ENCODE data around the gene STK32A. TPM values are rescaled to one million over a fixed set of nuclear protein-coding genes. Genes with fewer than 3 reads are reported as not detected.
A peak's percentile ranks its signal among the peaks of the same experiment; 100 is the strongest.

The STK32A gene
- total RNA-seq, 1 experiment from 2014 or later = 1.3 TPM

- Histone ChIP-seq H2BK15ac (ENCODE audit: low read depth, low read length) (no peak overlapping the region), H3K14ac (ENCODE audit: insufficient read depth, low read length) (no peak overlapping the region), H3K9me3 (ENCODE audit: control insufficient read depth, low read depth, low read length) (no peaks in the 10 kb centered on the region), H4K5ac (ENCODE audit: insufficient read length, low read depth, low read length) (no peak overlapping the region), H2BK20ac (ENCODE audit: low read depth, low read length, poor library complexity, severe bottlenecking) (no peak overlapping the region), H3K79me1 (ENCODE audit: insufficient read depth, low read depth, low read length, poor library complexity, severe bottlenecking) (no peaks in the 10 kb centered on the region), H3K9ac (ENCODE audit: extremely low read depth, insufficient read length, low read length) (no peak overlapping the region), H3K18ac (ENCODE audit: insufficient read length, low read depth, low read length) (no peak overlapping the region), H3K27me3 (ENCODE audit: insufficient read depth, low read length) (no peaks in the 10 kb centered on the region), H2BK12ac (ENCODE audit: insufficient read length, low read depth, low read length) (no peak overlapping the region), H2AFZ (ENCODE audit: low read length) (no peak overlapping the region), H3T11ph (ENCODE audit: low read length) (no peak overlapping the region), H3K23me2 (ENCODE audit: insufficient read length, low read depth, low read length, poor library complexity, severe bottlenecking) (no peaks in the 10 kb centered on the region), H3K79me2 (ENCODE audit: insufficient read depth, low read length) (no peaks in the 10 kb centered on the region), H2BK120ac (ENCODE audit: low read depth, low read length, poor library complexity, severe bottlenecking) (no peak overlapping the region), H3K56ac (ENCODE audit: insufficient read length, low read depth, low read length) (no peak overlapping the region), H3K23ac (ENCODE audit: insufficient read length, low read depth, low read length) (no peak overlapping the region), H4K91ac (ENCODE audit: insufficient read length, low read depth, low read length) (no peak overlapping the region), H2AK5ac (ENCODE audit: insufficient read length, low read length) (no peak overlapping the region), H2BK5ac (ENCODE audit: insufficient read length, low read length) (no peak overlapping the region), H3K4ac (ENCODE audit: low read depth, low read length) (no peak overlapping the region), H3K27ac (ENCODE audit: insufficient read length, low read depth, low read length) (no peak overlapping the region), H3K4me1 (ENCODE audit: insufficient read depth, low read length) (peaks cover 10% of the 10 kb centered on the region; the same call in 1 of the 2 replicates), H4K20me1 (ENCODE audit: control insufficient read depth, insufficient read depth, insufficient read length) (no peaks in the 10 kb centered on the region), H4K8ac (replicated peaks; ENCODE audit: insufficient read length, low read depth, low read length) (no peak overlapping the region), H3K4me2 (ENCODE audit: insufficient read depth, insufficient read length, low read length) (no peak overlapping the region)
- no peak for TF ChIP-seq CTCF (conservative IDR thresholded peaks at IDR 0.05)
- no peaks in the 10 kb centered on the region for H3K27me3 Mint-ChIP-seq (ENCODE audit: low read depth)
- no CpG with 5 or more reads among the region's 4 CpGs for WGBS (ENCODE audit: extremely low coverage, insufficient read length, low lambda C conversion rate)
- H3K4me3 Mint-ChIP-seq = no peak overlapping the region
- H3K9me3 Mint-ChIP-seq = peaks cover 10 to 15% of the 10 kb centered on the region in 2 experiments; a peak in 4 of 5 replicates
- DNase-seq = no peak
- peak overlapping the region in 1 of 3 experiments; percentile 31; a peak in 1 of 7 replicates for H3K27ac Mint-ChIP-seq
- H3K36me3 Mint-ChIP-seq (ENCODE audit: insufficient read depth in 1 of 3, low read depth in 3 of 3) = peaks cover 7 to 19% (median 12%) of the 10 kb centered on the region in 3 experiments; a peak in 6 of 7 replicates
- peaks cover 25 to 26% of the 10 kb centered on the region in 2 experiments for H3K4me1 Mint-ChIP-seq
These were observed 102.0 kb downstream of the STK32A start for GRCh38 chr5:147336876-147337275.

Measured in H9 (cell line).